Parathyroid adenoma (tissue), 2 donors: ENCODE results near the gene ARHGAP6.

Source experiments
- H2AFZ ChIP-seq: fragments of 300-600 bp; sonication (generic); one replicate; pipeline ENCODE4 v1.7.0; 2017; ENCODE audit warnings: antibody characterized with exemption, mild to moderate bottlenecking
- H3K27ac ChIP-seq: fragments of 300-600 bp; sonication (generic); one replicate; pipeline ENCODE4 v1.7.0; 2017
- H3K27me3 ChIP-seq: fragments of 300-600 bp; sonication (generic); one replicate; pipeline ENCODE4 v1.7.0; 2017; ENCODE audit warnings: low read length; ENCODE audit not compliant: control insufficient read depth, insufficient read depth
- H3K36me3 ChIP-seq: fragments of 300-600 bp; sonication (generic); one replicate; pipeline ENCODE4 v1.7.0; 2017; ENCODE audit warnings: low read length; ENCODE audit not compliant: control insufficient read depth, insufficient read depth
- H3K4me1 ChIP-seq: fragments of 300-600 bp; sonication (generic); one replicate; pipeline ENCODE4 v1.7.0; 2017; ENCODE audit warnings: control low read depth
- H3K4me2 ChIP-seq: fragments of 300-600 bp; sonication (generic); one replicate; pipeline ENCODE4 v1.7.0; 2017; ENCODE audit warnings: low read length
- H3K4me3 ChIP-seq: fragments of 300-600 bp; sonication (generic); one replicate; pipeline ENCODE4 v1.7.0; 2017; ENCODE audit warnings: low read depth, low read length
- H3K79me2 ChIP-seq: fragments of 300-600 bp; sonication (generic); one replicate; pipeline ENCODE4 v1.7.0; 2017; ENCODE audit warnings: control low read depth
- H3K9ac ChIP-seq: fragments of 300-600 bp; sonication (generic); one replicate; pipeline ENCODE4 v1.7.0; 2017; ENCODE audit warnings: mild to moderate bottlenecking
- H3K9me3 ChIP-seq: fragments of 300-600 bp; sonication (generic); one replicate; pipeline ENCODE4 v1.7.0; 2017; ENCODE audit warnings: low read length; ENCODE audit not compliant: control insufficient read depth
- CTCF ChIP-seq: fragments of 300-600 bp; sonication (generic); IDR thresholded peaks from one replicate; pipeline ENCODE4 v1.7.0; 2017; ENCODE audit warnings: antibody characterized with exemption, mild to moderate bottlenecking
- donor health status: primary hyperparathyroidism.

The ARHGAP6 gene

GRCh38 chrX:11606408-11606807 lies 59.3 kb downstream of the ARHGAP6 start:
- Histone ChIP-seq H3K4me3 (no peak overlapping the region), H3K27ac (no peak overlapping the region)

GRCh38 chrX:11600578-11600977 lies 65.1 kb downstream of the ARHGAP6 start:
- no peaks in the 10 kb centered on the region for H3K27me3 ChIP-seq
- no peak overlapping the region for H3K4me2 ChIP-seq
- H3K9ac ChIP-seq = no peak overlapping the region
- no peaks in the 10 kb centered on the region for H3K4me1 ChIP-seq
- no peak overlapping the region for H3K27ac ChIP-seq
- TF ChIP-seq CTCF = no peak
- no peaks in the 10 kb centered on the region for H3K9me3 ChIP-seq
- no peaks in the 10 kb centered on the region for H3K36me3 ChIP-seq
- no peak overlapping the region for H2AFZ ChIP-seq
- H3K79me2 ChIP-seq = no peaks in the 10 kb centered on the region
- H3K4me3 ChIP-seq = no peak overlapping the region

More at GRCh38 chrX:11606408-11606807, 59.3 kb downstream of the ARHGAP6 start:
- H3K4me1 ChIP-seq = no peaks in the 10 kb centered on the region
- no peaks in the 10 kb centered on the region for H3K79me2 ChIP-seq
- TF ChIP-seq CTCF = no peak
- H3K9me3 ChIP-seq = no peaks in the 10 kb centered on the region
- no peaks in the 10 kb centered on the region for H3K27me3 ChIP-seq
- no peak overlapping the region for H2AFZ ChIP-seq
- H3K9ac ChIP-seq = no peak overlapping the region
- no peaks in the 10 kb centered on the region for H3K36me3 ChIP-seq
- no peak overlapping the region for H3K4me2 ChIP-seq

GRCh38 chrX:11597479-11597878 lies 68.2 kb downstream of the ARHGAP6 start:
- H3K4me2 ChIP-seq = no peak overlapping the region

GRCh38 chrX:11591723-11592346 lies 73.9 kb downstream of the ARHGAP6 start:
- no peaks in the 10 kb centered on the region for H3K27me3 ChIP-seq
- no peaks in the 10 kb centered on the region for H3K9me3 ChIP-seq
- TF ChIP-seq CTCF = no peak
- no peak overlapping the region for H2AFZ ChIP-seq
- H3K79me2 ChIP-seq = no peaks in the 10 kb centered on the region
- H3K4me1 ChIP-seq = no peaks in the 10 kb centered on the region
- H3K36me3 ChIP-seq = no peaks in the 10 kb centered on the region
- no peak overlapping the region for H3K4me3 ChIP-seq
- H3K9ac ChIP-seq = no peak overlapping the region
- H3K27ac ChIP-seq = no peak overlapping the region
- no peak overlapping the region for H3K4me2 ChIP-seq

More at GRCh38 chrX:11597479-11597878, 68.2 kb downstream of the ARHGAP6 start:
- H2AFZ ChIP-seq = no peak overlapping the region
- H3K9me3 ChIP-seq = no peaks in the 10 kb centered on the region
- H3K4me1 ChIP-seq = no peaks in the 10 kb centered on the region
- no peak overlapping the region for H3K4me3 ChIP-seq
- H3K27me3 ChIP-seq = no peaks in the 10 kb centered on the region
- no peaks in the 10 kb centered on the region for H3K79me2 ChIP-seq
- TF ChIP-seq CTCF = no peak
- H3K9ac ChIP-seq = no peak overlapping the region
- no peaks in the 10 kb centered on the region for H3K36me3 ChIP-seq
- H3K27ac ChIP-seq = no peak overlapping the region

- no peak overlapping the region for H2AFZ ChIP-seq
- H3K4me3 ChIP-seq = no peak overlapping the region
- H3K9me3 ChIP-seq = no peaks in the 10 kb centered on the region
- H3K79me2 ChIP-seq = no peaks in the 10 kb centered on the region
- H3K27ac ChIP-seq = no peak overlapping the region
- no peaks in the 10 kb centered on the region for H3K4me1 ChIP-seq
- TF ChIP-seq CTCF = no peak
- H3K36me3 ChIP-seq = no peaks in the 10 kb centered on the region
- no peak overlapping the region for H3K4me2 ChIP-seq
- no peaks in the 10 kb centered on the region for H3K27me3 ChIP-seq
- no peak overlapping the region for H3K9ac ChIP-seq
These were observed 76.1 kb downstream of the ARHGAP6 start for GRCh38 chrX:11589641-11590040.
